LNCAP (cell line): ENCODE measurements around the gene PIH1D2.

Source experiments
- TF ChIP-seq, protein P1 (sequence below): fragments of 450-650 bp; IDR thresholded peaks from 2 replicates; pipeline ENCODE4 v1.5.1; 2017; ENCODE audit warnings: mild to moderate bottlenecking

Gene PIH1D2

DNA sequence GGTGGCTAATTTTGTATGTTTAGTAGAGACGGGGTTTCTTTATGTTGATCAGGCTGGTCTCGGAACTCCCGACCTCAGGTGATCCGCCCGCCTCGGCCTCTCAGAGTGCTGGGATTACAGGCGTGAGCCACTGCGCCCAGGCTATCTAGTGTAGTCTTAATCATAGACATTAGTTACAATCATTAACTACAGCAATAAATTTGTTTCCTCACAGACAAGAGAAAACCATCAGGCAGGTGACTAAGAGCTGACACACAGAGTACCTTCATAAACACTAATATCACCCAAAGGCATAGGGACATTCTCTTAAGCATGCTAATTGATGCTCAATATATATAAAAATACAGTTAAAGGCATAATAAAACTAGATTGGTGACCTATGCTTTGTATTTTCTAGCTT, 32.3 kb upstream of the PIH1D2 start:
- TF ChIP-seq, protein P1, sequence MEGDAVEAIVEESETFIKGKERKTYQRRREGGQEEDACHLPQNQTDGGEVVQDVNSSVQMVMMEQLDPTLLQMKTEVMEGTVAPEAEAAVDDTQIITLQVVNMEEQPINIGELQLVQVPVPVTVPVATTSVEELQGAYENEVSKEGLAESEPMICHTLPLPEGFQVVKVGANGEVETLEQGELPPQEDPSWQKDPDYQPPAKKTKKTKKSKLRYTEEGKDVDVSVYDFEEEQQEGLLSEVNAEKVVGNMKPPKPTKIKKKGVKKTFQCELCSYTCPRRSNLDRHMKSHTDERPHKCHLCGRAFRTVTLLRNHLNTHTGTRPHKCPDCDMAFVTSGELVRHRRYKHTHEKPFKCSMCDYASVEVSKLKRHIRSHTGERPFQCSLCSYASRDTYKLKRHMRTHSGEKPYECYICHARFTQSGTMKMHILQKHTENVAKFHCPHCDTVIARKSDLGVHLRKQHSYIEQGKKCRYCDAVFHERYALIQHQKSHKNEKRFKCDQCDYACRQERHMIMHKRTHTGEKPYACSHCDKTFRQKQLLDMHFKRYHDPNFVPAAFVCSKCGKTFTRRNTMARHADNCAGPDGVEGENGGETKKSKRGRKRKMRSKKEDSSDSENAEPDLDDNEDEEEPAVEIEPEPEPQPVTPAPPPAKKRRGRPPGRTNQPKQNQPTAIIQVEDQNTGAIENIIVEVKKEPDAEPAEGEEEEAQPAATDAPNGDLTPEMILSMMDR: no peak

DNA sequence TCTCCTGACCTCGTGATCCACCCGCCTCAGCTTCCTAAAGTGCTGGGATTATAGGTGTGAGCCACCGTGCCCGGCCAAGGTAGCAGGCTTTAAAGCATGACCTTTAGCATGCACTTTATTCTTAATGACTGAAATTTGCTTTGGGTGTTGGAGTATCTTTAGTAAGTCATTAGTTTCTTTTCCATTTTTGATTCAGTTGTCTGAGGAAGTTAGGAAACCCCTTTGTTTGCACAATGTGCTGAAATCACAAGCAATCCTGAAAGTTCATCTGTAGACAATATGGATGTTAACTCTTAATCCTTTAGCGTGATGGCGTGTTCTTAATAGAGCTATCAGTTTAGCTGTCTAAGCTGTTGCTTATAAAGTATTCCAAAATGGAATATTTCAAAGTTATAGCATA, 29.6 kb upstream of the PIH1D2 start:
- TF ChIP-seq, protein P1: no peak

DNA sequence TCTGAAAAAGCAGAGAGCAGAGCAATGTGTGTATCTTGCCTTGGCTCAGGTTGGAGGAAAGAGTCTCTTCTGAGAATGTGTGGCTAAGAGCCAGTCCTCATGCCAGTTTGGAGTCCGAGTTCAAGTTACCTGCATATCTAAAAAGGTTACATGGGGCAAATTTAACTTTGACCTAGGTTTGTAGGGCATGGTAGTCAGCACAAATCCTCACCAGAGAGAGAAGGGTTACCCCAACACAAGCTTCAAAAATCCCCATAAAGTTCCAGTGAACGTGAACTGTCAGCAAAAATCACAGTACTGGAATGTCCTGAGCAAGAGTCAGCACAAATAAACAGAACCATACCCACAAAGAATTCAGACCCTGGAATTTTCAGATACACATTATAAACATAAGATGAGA, 26.6 kb upstream of the PIH1D2 start:
- TF ChIP-seq, protein P1: no peak

DNA sequence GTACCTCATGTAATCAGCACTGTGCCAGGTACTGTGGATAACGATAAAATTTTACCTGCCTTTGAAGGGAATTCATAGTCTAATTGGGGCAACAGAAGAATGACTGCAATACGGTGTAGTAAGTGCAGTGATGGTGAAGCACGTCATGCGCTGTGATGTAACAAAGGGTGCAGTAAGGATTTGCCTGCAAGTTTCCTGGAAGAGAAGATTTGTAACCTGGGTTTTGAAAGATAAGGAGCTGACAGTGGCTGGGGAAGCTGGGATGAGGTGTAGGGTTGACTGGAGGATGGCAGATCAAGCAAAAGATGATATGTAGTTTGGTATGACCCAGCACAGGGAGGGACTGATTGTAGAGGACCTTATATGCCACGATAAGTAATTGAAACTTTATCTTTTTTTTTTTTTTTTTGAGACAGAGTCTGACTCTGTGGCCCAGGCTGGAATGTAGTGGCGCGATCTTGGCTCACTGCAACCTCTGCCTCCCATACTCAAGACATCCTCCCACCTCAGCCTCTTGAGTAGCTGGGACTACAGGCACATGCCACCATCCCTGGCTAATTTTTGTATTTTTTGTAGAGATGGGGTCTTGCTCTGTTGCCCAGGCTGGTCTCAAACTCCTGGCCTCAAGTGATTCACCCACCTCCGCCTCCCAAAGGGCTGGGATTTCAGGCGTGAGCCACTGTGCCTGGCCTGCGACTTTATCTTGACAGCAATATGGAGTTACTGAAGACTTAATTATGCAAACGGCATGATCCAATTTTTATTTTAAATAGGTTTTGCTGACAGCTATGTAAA, 24.1 kb upstream of the PIH1D2 start:
- TF ChIP-seq, protein P1: no peak

DNA sequence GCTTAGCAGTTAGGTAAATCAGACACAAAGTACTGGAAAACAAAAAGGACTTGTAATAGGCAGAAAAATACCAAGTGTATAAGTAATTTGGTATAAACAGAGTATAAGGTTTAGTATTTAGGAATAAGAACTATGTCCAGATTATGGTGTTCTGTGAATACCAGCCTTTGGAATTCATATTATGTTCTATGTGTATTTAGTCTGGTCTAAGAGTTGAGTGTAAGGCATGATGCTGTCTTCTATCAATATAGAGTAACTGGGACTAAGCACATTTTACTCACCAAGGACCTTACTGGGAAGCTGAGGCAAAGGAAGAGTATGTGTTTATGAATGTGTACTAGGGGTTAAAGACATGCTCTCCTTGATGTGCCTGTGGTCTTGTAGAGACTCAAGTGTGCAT, 22.4 kb upstream of the PIH1D2 start:
- TF ChIP-seq, protein P1: no peak

DNA sequence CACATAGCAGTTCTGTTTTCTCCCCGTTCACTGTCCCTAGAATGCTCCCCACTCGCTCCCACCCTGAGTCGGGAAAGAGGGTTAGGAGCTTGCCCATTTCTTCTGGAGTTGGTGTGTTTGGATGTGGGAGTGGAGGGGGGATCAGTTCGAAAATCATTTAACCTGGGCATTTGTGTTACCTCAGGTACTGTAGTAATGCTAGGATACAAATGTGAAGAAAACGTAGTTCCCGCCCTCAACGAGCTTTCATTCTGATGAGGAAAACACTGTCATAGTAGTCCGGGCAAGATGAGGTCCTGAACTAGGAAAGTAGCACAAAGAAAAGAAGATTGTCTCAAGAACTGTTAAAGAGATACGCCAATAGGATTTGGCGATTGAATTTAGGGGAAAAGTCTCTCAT, 13.4 kb upstream of the PIH1D2 start:
- TF ChIP-seq, protein P1: no peak

DNA sequence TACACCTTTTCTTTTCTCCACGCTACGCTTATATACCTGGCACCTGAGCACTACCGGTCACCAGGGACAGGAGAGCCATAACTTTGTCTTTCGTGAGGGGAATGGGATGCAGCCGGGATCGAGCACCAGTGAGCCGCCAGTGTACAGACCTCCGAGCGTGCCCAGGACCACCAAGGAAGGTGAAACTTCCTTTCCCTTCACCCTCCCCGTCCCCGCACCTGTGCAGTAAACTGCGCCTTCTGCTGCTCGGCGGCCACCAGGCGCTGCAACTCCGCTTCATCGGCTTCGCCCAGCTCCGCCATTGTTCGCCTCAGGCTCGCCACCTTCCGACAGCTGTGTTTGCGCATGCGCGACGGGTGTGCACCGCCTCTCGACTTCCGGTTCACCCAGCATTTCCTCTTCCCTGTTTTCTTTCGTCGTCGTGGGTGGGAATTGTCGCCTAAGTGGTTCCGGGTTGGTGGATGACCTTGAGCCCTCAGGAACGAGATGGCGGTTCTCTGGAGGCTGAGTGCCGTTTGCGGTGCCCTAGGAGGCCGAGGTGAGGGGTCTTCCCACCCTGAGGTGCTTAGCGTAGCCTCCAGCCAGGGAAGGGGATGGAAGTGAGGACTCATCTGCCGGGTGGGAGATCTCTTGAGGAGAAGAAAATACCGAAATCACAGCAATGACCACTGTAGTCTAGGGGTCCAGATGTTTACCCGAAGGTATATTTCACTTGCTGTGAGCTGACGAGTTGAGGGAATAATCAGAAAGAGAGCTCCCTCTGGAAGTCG, 12.8 kb upstream of the PIH1D2 start, which contains the start of the genes SDHD and TIMM8B:
Gene SDHD, plus strand, starts transcription at position 452 of the 770 bp plus-strand sequence. Its CDS starts 35 bp downstream, at position 487.
Gene TIMM8B, minus strand, starts transcription at position 335 of the 770 bp plus-strand sequence. Its CDS starts 33 bp downstream, at position 302.
- TF ChIP-seq, protein P1: no peak
